Esophagus squamous epithelium (tissue), 5 donors: ENCODE data around the gene EIF5A. TPM values are rescaled to one million over a fixed set of nuclear protein-coding genes. Genes with fewer than 3 reads are reported as not detected.

Experiments used
- DNase-seq: peaks from one replicate; lab custom pipeline; 2025; lab: John Stamatoyannopoulos, UW
- H3K27ac ChIP-seq, 4 donors: fragments of 200-600 bp; sonication (generic); one replicate each; pipeline ENCODE4 v1.5.1; 2016 to 2019; ENCODE audit warnings: mild to moderate bottlenecking in 1 of 4
- H3K27me3 ChIP-seq, 4 donors: fragments of 200-600 bp; sonication (generic); 1 replicate in 3 of 4; 2 replicates in 1 of 4; pipeline versions ENCODE4 v1.5.1 to v1.6.0; 2017 to 2021; ENCODE audit warnings: antibody characterized with exemption in 1 of 4
- H3K36me3 ChIP-seq, 3 donors: fragments of 200-600 bp; sonication (generic); one replicate each; pipeline ENCODE4 v1.5.1; 2016 to 2019
- H3K4me1 ChIP-seq, 3 donors: fragments of 200-600 bp; sonication (generic); one replicate each; pipeline ENCODE4 v1.5.1; 2017 to 2019
- H3K4me3 ChIP-seq, 4 donors: fragments of 200-600 bp; sonication (generic); 1 replicate in 3 of 4; 2 replicates in 1 of 4; pipeline ENCODE4 v1.5.1; 2016 to 2019; ENCODE audit warnings: mild to moderate bottlenecking in 2 of 4, moderate library complexity in 1 of 4
- H3K9me3 ChIP-seq, 3 donors: fragments of 200-600 bp; sonication (generic); one replicate each; pipeline ENCODE4 v1.5.1; 2016 to 2019
- CTCF ChIP-seq, 6 experiments: fragments of 450-650 bp in 4 of 6; fragments of 200-600 bp in 2 of 6; sonication (generic) in 2 of 6; IDR thresholded peaks; one replicate each; pipeline ENCODE4 v1.5.1; 2016 to 2019; ENCODE audit warnings: antibody characterized with exemption in 6 of 6, mild to moderate bottlenecking in 4 of 6, moderate library complexity in 4 of 6
- POLR2A ChIP-seq, 4 donors: fragments of 450-650 bp; IDR thresholded peaks; one replicate each; pipeline ENCODE4 v1.6.1; 2017; ENCODE audit warnings: antibody characterized with exemption in 4 of 4, mild to moderate bottlenecking in 4 of 4, moderate library complexity in 3 of 4
- WGBS, 2 donors: methylation state at CpG; one replicate each; pipeline ENCODE4 v1.1.5; 2018; 5-methylcytosine and 5-hydroxymethylcytosine counted together
- intact Hi-C: fragments of 100-400 bp; cut with DNase I; formaldehyde crosslinking; loops from one replicate; pipeline ENCODE4 v1.15.0; 2022
- total RNA-seq, 4 donors: library from RNA; depleted of rRNA; stranded (reverse); fragments of >200 nt; gene quantifications; one replicate each; pipeline ENCODE4 v1.1.0, GENCODE V29; 2016
- donor health status: DM: yes; HTN: yes; CAD: no.

The EIF5A gene
- total RNA-seq, 4 donors from 2014 or later: 324 to 543 (median 394) TPM

- Histone ChIP-seq H3K27ac (no peak overlapping the region), H3K9me3 (no peaks in the 10 kb centered on the region), H3K36me3 (peaks cover 35 to 85% (median 41%) of the 10 kb centered on the region in 3 donors), H3K4me3 (no peak overlapping the region), H3K4me1 (peaks cover 10 to 27% (median 10%) of the 10 kb centered on the region in 3 donors), H3K27me3 (no peaks in the 10 kb centered on the region)
- WGBS, 2 donors: 82% methylated on average over 7 to 18 of the region's 39 CpGs
- intact Hi-C loops: no loop called here
- TF ChIP-seq CTCF (IDR thresholded peaks at IDR 0.05) (peak; percentile 68 to 90 (median 83)), POLR2A (IDR thresholded peaks at IDR 0.05) (no peak)
- no peak for DNase-seq
Measured at GRCh38 chr17:7323731-7324437, 16.5 kb downstream of the EIF5A start.

GRCh38 chr17:7324438-7324779 is 17.0 kb downstream of the EIF5A start:
- intact Hi-C loops: no loop called here
- 70 to 93% methylated on average over 2 to 3 of the region's 3 CpGs for WGBS, 2 donors
- no peak overlapping the region for H3K27ac ChIP-seq
- no peaks in the 10 kb centered on the region for H3K9me3 ChIP-seq
- no peaks in the 10 kb centered on the region for H3K27me3 ChIP-seq
- no peak overlapping the region for H3K4me3 ChIP-seq
- H3K36me3 ChIP-seq: peaks cover 35 to 80% (median 41%) of the 10 kb centered on the region in 3 donors
- TF ChIP-seq POLR2A (IDR thresholded peaks at IDR 0.05) (no peak), CTCF (IDR thresholded peaks at IDR 0.05) (no peak)
- H3K4me1 ChIP-seq: peaks cover 10 to 27% (median 11%) of the 10 kb centered on the region in 3 donors
- no peak for DNase-seq

GRCh38 chr17:7325031-7325528 is 17.7 kb downstream of the EIF5A start:
- no peaks in the 10 kb centered on the region for H3K27me3 ChIP-seq
- intact Hi-C loops: no loop called here
- TF ChIP-seq POLR2A (IDR thresholded peaks at IDR 0.05) (no peak), CTCF (IDR thresholded peaks at IDR 0.05) (no peak)
- 100% methylated on average over 1 of the region's 19 CpGs; no CpG with 5 or more reads in 1 of the 2 donors for WGBS, 2 donors
- no peak overlapping the region for H3K27ac ChIP-seq
- H3K36me3 ChIP-seq: peaks cover 35 to 74% (median 41%) of the 10 kb centered on the region in 3 donors
- no peak overlapping the region for H3K4me3 ChIP-seq
- peaks cover 10 to 29% (median 11%) of the 10 kb centered on the region in 3 donors for H3K4me1 ChIP-seq
- no peak for DNase-seq
- H3K9me3 ChIP-seq: no peaks in the 10 kb centered on the region

GRCh38 chr17:7326186-7326585 is 18.8 kb downstream of the EIF5A start:
- Histone ChIP-seq H3K27me3 (no peaks in the 10 kb centered on the region), H3K4me1 (peaks cover 11 to 39% (median 17%) of the 10 kb centered on the region in 3 donors), H3K4me3 (no peak overlapping the region), H3K36me3 (peaks cover 27 to 62% (median 30%) of the 10 kb centered on the region in 3 donors), H3K27ac (no peak overlapping the region), H3K9me3 (no peaks in the 10 kb centered on the region)
- WGBS, 2 donors: 64 to 100% methylated on average over 2 to 3 of the region's 11 CpGs
- TF ChIP-seq CTCF (IDR thresholded peaks at IDR 0.05) (no peak), POLR2A (IDR thresholded peaks at IDR 0.05) (no peak)
- DNase-seq: no peak
- intact Hi-C loops: no loop called here

- Histone ChIP-seq H3K9me3 (no peaks in the 10 kb centered on the region), H3K4me1 (peaks cover 11 to 39% (median 17%) of the 10 kb centered on the region in 3 donors), H3K36me3 (peaks cover 20 to 54% (median 21%) of the 10 kb centered on the region in 3 donors), H3K27ac (no peak overlapping the region), H3K27me3 (no peaks in the 10 kb centered on the region), H3K4me3 (no peak overlapping the region)
- intact Hi-C loops: no loop called here
- 91 to 92% methylated on average over 6 to 7 of the region's 7 CpGs for WGBS, 2 donors
- no peak for TF ChIP-seq CTCF (IDR thresholded peaks at IDR 0.05)
- no peak for TF ChIP-seq POLR2A (IDR thresholded peaks at IDR 0.05)
- DNase-seq: no peak
Measured at GRCh38 chr17:7327056-7327455, 19.6 kb downstream of the EIF5A start.
